NCI-H524 treated with DMSO at 0.1 percent for 48 hours (cell line): ENCODE measurements around the gene EPB41.
"Not testable (repeated sequence)": the region's sequence is repeated elsewhere in the genome, so short reads cannot be mapped to it uniquely, and the experiment has no call there.

Source experiments
- DNase-seq: peaks from one replicate; lab custom pipeline; 2025; lab: John Stamatoyannopoulos, UW

Gene EPB41

DNA sequence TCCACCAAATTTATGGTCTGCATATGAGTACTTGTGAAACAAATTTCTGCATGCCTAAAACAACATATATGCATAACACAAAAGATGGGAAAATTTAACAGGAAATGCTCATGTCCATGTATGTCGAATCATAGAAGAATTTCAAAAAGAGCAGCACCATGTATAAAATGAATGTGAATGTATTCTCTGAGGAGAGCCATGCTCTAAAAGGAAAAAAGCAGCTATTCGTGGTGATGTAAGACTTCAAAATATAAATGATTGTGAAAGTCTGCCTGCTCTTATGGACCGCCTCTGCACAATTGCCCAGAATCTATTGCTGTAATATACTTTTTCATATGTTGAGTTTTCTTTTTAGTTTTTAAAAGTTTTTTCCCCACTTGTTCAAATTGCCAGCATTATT, 66.8 kb downstream of the EPB41 start:
- no peak for DNase-seq

DNA sequence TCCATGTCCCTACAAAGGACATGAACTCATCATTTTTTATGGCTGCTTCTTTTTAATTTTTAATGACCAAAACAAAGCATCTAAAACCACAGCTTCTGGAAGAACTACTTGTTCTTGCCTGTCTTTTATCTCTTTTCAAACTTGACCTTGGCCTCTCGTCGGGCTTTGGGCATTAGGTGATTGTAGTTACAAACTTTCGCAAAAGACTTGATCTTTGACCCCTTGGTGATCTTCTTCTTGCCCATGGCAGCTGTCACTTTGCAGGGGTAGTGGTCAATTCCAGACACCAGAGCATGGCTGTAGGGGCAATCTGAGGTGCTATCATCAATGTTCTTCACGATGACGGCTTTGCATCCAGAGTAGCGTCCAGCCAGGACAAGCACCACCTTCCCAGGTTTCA, 67.8 kb downstream of the EPB41 start:
- DNase-seq: no peak

DNA sequence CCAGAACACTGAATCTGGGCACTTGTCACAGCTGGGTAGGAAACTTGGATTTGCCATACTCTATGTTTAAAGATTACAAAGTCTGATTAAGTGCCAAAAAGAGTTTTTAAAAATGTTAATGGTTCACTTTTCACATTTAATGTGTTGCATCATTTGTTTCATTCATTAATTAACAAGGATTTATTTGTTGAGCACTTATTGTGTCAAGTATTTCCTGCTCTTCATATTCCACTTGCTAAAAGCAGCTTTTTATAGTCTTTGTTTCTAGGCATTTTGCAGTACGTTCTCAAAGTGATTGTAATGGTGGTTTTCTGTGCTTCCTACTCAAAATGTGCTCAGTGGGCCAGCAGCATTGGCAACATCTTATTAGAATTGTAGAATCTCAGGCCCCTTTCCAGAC, 68.7 kb downstream of the EPB41 start:
- no peak for DNase-seq

DNA sequence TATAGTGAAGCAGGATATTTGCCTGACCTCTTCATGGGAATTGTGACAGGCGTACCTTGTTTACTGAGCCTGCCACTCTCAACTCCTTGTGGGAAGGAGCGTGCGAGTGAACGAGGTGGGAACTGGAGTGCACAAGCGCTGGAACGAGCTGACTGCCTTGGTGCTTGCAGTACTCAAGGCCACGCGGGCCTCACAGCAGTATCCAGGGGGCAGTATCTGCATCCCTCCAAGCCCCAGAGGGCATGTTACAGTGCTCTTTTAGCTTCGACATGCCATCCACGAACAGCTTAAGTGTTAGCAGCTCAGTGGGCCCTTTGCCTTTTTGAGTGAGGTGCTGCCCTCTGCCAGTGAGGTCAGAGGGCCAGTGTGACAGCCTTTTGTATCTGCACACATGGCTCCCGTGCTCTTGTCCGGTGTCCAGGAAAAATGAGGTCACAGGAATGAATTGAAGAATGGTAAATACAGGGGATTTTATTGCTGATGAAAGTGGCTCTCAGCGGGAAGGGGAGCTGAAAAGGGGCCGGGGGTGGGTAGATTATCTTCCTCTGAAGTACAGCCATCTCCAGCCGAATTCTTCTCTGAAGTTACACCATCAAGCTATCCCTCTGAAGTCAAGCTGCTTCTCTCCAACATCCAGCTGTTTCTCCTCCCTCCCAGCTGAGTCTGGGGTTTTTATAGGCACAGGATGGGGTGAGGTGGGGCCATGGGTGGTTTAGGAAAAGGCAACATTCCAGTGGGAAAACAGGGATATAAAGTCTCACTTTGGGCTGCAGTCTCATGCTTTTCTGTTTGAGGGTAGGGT, 69.3 kb downstream of the EPB41 start:
- DNase-seq: no peak

DNA sequence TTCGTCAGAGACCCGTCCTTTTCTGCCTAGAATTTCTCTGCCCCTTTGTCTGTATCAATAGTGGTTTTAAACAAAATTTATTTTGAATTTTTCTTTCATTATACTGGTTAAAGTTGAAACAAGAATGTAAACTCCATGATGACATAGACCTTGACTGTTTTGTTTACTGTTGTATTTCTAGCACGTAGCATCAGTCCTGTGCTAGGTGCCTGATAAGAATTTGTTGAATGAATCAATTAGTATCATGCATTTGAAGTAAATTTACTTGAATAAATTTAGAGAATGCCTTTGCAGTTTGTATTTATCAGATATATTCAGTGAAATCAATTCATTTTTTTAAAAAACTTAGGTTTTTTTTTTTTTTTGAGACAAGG, 69.9 kb downstream of the EPB41 start:
- DNase-seq: no peak

DNA sequence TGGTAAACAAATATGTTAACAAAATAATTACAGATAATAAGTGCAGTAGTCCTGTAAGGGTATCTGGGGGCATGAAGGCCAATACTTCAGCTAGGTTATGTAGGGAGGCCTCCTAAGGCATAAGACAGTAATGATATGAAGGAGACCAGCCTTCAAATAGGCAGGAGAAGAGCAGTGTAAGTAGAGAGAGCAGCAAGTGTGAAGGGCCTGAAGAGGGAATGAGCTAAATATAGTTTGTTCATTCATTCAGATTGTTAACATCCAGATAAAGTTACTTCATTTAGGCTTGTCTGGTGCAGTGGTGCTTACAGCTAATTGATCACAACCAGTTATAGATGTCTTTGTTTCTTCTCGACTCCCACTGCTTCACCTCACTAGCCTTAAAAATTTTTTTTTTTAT, 71.1 kb downstream of the EPB41 start:
- no peak for DNase-seq

DNA sequence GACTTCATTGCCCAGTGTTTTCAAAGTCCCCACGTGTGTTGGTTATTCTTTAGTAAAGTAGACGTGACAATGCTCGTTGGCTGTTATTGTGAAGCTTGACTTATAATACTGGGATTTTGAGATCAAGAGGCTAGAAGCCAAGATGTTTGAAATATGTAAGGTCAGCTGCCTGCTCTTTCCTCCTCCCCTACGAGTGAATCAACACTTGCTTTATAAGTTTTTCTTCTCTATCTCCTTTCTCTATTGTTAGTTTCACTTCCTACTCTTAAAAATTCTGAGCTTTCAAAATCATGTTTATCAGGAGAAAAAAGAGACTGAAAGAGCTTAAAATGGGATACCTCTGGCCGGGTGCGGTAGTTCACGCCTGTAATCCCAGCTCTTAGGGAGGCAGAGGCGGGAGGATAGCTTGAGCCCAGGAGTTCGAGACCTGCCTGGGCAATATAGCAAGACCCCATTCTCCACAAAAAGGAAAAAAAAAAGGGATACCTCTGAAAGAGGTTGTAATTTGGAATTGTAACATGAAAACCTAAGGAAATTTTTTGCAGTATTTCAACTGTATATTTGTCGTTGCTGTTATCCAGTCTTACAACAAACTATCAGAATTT, 72.0 kb downstream of the EPB41 start:
- DNase-seq: no peak

DNA sequence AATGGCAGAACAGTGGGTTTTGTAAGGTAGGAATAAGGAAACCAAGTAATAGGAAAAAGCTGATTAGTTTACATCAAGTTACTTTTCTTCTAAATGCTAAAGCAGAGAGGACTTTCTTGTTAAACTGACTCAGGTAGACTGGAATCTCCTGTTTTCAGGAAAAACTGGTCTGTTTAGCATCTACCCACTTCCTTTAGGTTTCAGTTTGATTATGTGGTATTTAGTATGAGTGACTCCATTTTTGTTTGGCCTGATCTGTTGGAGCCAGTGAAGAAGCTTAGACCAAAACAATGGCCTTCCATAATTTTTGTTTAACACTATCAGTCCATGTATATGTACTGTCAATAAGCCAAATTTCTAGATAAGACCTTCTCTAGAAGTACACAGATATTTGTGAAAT, 88.4 kb downstream of the EPB41 start:
- no peak for DNase-seq

DNA sequence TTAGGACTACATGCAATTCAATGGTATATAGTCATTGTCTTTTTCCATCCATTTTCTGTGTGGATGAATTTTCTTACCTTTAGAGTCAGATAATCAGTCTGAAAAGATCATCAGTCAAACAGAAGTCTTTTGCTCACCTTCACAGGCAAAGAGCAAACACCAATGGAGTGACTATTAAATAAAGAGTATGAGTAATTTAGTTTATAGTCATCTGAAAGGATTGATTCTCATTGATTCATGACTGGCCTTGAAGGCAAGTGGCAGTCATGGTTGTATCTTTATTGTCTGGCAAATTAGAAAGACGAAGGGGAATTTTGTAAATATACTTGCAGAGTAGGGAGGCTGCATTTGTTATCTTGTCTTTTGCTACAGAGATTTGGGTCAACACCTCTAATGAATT, 89.9 kb downstream of the EPB41 start:
- no peak for DNase-seq

DNA sequence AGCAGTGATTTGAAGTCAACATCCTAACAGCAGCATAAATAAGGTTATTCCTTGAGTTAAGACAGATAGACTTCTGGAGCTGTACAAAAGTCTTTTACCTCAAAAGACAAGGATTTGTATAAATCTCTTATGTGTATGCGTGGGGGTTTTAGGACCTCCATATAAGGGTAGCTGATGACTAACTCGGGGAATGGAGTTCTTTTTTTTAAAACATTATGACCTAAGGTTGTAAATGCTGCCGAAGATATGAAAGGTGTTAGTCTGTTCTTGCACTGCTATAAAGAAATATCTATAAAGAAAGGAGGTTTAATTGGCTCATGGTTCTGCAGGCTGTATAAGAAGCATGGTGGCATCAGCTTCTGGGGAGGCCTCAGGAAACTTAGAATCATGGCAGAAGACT, 90.4 kb downstream of the EPB41 start:
- no peak for DNase-seq

DNA sequence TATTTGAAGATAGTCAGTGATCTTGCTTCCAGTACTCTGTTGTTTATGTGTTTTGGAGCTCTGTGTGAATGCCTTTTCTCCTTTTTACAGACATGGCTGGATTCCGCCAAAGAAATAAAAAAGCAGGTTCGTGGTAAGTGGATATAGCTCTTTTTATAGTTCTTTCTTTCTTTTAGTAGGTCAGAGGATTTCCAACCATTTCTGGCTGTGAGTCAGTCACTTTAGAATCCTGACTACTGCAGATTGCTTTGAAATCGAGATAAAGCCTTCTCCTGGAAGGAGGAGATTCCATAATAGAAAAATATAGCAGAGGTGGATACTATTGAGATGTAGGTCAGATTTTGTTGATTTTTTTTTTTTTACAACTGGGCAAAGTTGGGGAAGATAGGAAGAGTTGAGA, 97.4 kb downstream of the EPB41 start:
- DNase-seq: no peak

DNA sequence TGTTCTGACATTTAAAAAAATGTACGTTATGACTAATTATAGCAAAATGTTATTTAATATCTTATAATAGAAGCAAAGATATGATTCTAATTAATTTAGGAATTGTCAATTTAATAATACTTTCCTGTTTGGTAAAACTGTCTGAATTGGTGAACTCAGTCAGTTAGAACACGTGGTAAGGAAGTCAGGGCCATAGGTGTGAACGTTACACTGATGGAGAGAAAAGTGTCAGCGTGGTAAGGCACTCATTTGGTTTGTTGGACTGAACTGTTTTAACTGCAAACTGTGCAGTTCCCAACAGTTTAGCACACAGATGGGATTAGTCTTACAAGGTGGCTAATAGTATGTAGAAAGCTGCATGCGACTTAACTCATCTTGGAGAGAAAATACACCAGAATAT, 102.9 kb downstream of the EPB41 start:
- no peak for DNase-seq

DNA sequence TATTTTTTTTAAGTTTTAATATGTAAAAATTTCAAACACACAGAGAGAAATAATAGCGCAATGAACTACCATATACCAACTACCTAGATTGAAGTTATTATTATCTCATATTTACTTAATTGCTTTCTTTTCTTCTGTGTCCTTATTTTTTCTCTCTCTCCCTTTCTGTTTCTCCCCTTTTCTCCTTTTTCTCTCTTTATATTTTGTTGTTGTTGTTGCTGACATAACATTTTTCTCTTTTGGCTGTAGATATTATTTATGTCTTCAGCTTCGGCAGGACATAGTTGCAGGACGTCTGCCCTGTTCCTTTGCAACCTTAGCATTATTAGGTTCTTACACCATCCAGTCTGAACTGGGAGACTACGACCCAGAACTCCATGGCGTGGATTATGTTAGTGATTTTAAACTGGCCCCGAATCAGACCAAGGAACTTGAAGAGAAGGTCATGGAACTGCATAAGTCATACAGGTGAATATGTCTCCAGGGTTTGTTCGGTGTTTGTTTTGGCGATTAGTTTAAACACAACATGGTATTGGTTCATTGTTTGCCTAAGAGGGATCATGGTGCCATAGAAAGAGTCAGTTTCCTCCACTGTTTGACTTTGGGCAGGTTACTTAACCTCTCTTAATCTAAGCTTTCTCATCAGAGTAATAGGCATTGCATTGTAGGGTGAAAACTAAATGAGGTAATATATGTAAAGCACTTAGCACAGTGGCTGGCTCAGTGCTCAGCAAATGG, 103.8 kb downstream of the EPB41 start:
- DNase-seq: no peak

DNA sequence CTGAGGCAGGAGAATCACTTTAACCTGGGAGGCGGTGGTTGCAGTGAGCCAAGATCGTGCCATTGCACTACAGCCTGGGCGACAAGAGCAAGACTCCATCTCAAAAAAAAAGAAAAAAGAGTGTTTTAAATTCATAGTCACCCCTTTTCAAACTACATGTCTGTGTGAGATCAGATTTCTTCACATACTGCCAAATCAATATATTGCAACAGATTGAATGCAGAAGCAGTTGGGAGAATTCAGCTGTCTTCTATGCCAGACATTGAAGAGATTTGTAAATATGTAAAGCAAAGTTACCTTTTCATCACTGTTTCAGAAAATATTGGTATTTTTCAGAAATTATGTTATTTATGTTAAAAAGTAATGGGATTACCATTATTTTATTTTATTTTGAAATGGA, 108.3 kb downstream of the EPB41 start:
- DNase-seq: no peak

DNA sequence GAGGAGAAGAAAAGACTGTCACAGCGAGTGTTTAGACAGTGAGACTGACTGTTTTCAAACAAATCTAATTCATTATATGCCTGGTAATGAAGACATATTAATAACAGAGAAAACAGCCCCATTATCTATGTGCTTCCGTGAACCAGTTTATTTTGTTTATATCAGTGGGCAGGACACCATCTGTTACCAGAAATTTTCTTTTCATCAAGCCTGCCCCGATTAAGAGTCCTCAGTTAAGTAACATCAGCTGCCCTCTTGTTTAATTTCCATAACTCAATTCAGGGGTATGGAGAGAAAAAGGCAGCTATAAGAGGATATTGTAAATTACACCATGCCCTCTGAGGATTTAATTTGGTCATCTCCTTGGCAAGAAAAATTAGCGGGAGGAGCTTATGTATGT, 115.3 kb downstream of the EPB41 start:
- peak; percentile 92 for DNase-seq

DNA sequence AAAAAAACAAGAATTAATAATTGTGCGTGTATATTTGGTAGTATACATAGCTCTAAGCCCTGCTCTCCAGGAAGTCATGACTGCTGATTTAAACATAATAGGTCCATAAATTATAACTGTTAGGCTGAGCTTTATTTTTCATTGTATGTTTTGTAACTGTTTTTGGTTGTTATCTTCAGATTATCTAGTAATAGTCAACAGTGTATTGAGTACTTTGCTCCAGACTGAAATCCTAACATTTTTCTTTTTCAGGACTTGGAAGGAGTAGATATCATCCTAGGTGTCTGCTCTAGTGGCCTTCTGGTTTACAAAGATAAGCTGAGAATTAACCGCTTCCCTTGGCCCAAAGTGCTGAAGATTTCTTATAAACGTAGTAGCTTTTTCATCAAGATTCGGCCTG, 118.5 kb downstream of the EPB41 start:
- DNase-seq: no peak

DNA sequence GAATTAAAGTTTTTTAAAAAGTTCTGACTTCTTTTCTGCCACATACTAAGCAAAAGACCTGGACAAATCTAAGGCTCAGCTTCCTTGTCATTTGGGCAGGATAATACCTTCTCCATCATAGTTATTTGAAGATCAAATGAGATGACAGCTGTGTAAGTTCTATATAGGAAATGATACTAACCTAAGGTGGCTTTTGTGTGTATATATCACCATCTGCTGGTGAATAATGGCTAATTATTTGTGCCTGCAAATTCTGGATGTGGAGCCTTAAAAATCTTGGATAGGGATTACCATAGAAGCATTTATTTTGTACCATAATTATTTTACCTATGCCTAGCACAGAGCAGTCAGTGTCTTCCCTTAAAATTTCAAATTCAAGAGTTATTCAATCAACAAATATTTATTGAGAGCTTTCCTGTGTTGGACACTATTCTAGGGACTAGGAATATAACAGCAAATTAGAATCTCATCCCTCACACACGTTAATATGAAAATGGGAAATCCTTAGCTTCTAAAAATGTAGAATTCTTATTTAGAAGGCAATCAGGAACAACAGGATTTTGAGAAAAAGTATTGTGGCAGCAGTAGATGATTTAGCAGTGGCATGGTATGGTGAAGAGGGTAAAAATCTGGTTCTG, 119.6 kb downstream of the EPB41 start:
- peak; percentile 18 for DNase-seq

DNA sequence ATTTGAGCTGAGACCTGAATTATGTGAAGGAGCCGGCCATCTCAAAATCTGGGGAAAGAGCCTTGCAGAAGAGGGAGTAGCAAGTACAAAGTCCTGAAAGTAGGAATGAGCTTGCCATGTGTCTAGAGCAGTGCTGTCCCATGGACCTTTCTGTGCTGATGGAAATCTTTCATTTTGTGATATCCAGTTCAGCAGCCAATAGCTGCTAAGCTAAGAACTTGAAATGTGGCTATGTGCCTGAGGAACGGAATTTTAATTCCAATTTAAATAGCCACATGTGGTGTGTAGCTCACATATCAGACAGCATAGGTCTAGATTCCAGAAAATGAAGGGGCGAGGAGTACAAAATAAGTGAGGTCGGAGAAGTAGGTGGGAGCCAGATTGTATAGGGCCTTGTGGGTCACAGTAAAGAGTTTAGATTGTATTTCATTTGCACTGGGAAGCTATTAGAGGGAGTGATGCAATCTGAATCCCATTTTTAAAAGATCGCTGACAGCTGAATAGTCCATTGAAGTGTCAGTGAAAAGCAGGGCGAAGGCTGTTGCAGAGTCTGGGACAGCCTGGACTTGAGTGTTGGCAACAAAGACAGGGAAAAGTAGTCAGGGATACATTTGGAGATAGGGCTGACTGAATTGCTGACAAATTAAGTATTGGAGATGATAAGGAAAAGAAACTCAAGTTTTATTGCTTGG, 129.1 kb downstream of the EPB41 start:
- no peak for DNase-seq

DNA sequence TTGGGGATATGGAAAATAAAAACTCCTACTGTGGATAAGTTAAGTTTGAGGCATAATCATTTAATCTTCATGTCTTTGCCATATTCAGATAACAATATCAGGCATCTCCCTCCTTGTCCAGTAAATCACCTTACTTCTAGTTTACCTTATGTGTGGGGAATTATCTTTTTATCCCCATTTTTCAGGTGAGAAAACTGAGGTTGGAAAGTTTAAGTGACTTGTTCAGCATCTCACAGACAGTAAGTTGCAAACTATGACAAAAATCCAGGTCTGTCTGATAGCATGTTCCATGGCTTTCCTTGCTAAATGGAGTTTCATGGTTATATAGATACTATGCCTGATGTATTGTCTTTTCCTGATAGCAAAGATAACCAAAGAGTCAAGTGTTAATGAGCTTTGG, 129.6 kb downstream of the EPB41 start:
- DNase-seq: no peak

DNA sequence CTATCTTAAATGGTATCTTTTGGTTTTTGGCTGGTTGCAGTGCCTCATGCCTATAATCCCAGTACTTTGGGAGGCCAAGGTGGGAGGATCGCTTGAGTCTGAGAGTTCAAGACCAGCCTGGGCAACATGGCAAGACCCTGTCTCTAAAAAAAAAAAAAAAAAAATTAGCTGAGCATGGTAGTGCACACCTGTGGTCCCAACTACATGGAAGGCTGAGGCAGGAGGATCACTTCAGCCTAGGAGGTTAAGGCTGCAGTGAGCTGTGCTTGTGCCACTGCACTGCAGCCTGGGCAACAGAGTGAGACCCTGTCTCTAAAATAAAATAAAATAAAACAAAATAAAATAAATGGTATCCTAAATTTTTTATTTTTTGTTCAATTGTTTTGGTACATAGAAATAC, 131.3 kb downstream of the EPB41 start:
- not testable (repeated sequence) for DNase-seq

DNA sequence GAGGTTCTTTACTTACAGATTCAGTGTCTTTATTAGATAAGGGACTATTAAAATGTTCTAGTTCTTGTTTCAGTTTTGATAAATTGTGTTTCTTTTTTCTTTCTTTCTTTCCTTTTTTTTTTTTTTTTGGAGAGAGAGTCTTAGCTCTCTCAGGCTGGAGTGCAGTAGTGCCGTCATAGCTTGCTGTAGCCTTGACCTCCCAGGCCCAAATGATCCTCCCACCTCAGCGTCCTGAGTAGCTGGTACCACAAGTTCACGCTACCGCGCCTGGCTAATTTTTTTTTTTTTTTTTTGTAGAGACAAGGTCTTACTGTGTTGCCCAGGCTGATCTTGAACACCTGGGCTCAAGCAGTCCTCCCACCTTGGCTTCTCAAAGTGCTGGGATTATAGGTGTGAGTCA, 132.8 kb downstream of the EPB41 start:
- DNase-seq: no peak

DNA sequence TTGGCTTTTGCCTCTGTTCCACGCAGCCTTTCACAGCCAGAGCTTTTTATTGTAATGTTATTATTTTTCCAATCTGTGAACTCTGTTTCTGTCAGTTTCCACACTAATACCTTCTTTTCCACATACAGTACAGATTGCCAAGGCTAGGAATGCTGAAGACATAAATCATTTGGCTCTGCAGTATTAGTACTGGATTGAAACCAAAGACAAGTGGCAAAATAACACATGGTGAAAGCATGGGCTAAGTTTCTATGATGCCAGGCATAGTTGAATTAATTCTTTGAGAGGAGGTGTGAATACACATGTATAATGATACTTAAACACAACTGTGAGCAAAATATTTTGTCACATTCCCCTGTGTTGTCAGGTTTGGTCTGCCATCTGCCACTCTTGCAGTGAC, 135.8 kb downstream of the EPB41 start:
- peak; percentile 75 for DNase-seq
